Natural killer cell (primary cell): ENCODE measurements around the gene CHID1. TPM values are rescaled to one million over a fixed set of nuclear protein-coding genes. Genes with fewer than 3 reads are reported as not detected.

Experiments
- ATAC-seq, 3 donors: fragments of 150-1000 bp in 2 of 3; fragments of 200-7000 bp in 1 of 3; cut with Tn5 transposase; 1 replicate in 1 of 3; 2 replicates in 2 of 3; pipeline ENCODE4 v1.10.0; 2021; ENCODE audit warnings: mild to moderate bottlenecking in 2 of 3, moderate library complexity in 2 of 3
- DNase-seq, 2 donors: peaks; one replicate each; pipeline versions ENCODE4 v3.0.0 to v3.0.0-alpha.2; 2013 to 2021; ENCODE audit warnings: mixed read lengths in 1 of 2
- H3K27ac ChIP-seq: one replicate; pipeline ENCODE4 v1.5.1; 2013; ENCODE audit warnings: mild to moderate bottlenecking, low read length
- H3K27me3 ChIP-seq: one replicate; pipeline ENCODE4 v1.6.1; 2013; ENCODE audit warnings: low read length; ENCODE audit not compliant: control insufficient read depth, insufficient read depth
- H3K36me3 ChIP-seq: one replicate; pipeline ENCODE4 v1.6.1; 2013; ENCODE audit warnings: low read length; ENCODE audit not compliant: control insufficient read depth, insufficient read depth
- H3K4me1 ChIP-seq: one replicate; pipeline ENCODE4 v1.6.1; 2013; ENCODE audit warnings: low read length; ENCODE audit not compliant: control insufficient read depth, insufficient read depth
- H3K4me3 ChIP-seq: one replicate; pipeline ENCODE4 v1.5.1; 2013; ENCODE audit warnings: low read length
- H3K9me3 ChIP-seq: one replicate; pipeline ENCODE4 v1.6.1; 2013; ENCODE audit warnings: low read length; ENCODE audit not compliant: control insufficient read depth, insufficient read depth
- H3K27ac Mint-ChIP-seq, 2 donors: one replicate each; pipeline ENCODE4 v1.8.0; 2022; ENCODE audit warnings: mild to moderate bottlenecking in 2 of 2, mixed read lengths in 2 of 2, moderate library complexity in 1 of 2
- H3K27me3 Mint-ChIP-seq, 2 donors: one replicate each; pipeline ENCODE4 v1.8.0; 2022; ENCODE audit warnings: low read depth in 2 of 2, mixed read lengths in 2 of 2
- H3K36me3 Mint-ChIP-seq: one replicate; pipeline ENCODE4 v1.8.0; 2022; ENCODE audit warnings: mixed read lengths
- H3K4me1 Mint-ChIP-seq, 2 donors: one replicate each; pipeline ENCODE4 v1.8.0; 2022; ENCODE audit warnings: mixed read lengths in 2 of 2
- H3K4me3 Mint-ChIP-seq: one replicate; pipeline ENCODE4 v1.8.0; 2022; ENCODE audit warnings: mild to moderate bottlenecking, moderate library complexity, mixed read lengths
- H3K9me3 Mint-ChIP-seq, 2 donors: one replicate each; pipeline ENCODE4 v1.8.0; 2022; ENCODE audit warnings: mixed read lengths in 2 of 2
- CTCF ChIP-seq: fragments of 200-600 bp; IDR thresholded peaks from one replicate; pipeline ENCODE4 v1.8.0; 2022; ENCODE audit warnings: antibody characterized with exemption
- WGBS: methylation state at CpG from one replicate; pipeline ENCODE4 v1.1.7; 2013; ENCODE audit warnings: missing lambda C conversion rate; ENCODE audit not compliant: insufficient coverage; 5-methylcytosine and 5-hydroxymethylcytosine counted together
- intact Hi-C: fragments of 100-400 bp; cut with micrococcal nuclease; formaldehyde crosslinking; loops from one replicate; pipeline ENCODE4 v1.14.2; 2022
- total RNA-seq, 4 donors: library from RNA; stranded (reverse); fragments of 120-200 nt in 1 of 4; gene quantifications; one replicate each; pipeline versions ENCODE4 v1.2.3 to v1.2.4, GENCODE V29; 2013 to 2022

Gene CHID1
- total RNA-seq, 3 donors from 2014 or later (not counting 1 experiment from before 2014, with no cell fraction given), result 32.6 to 40.3 (median 33.2) TPM

GRCh38 chr11:942823-943222 is 32.2 kb upstream of the CHID1 start:
- no peaks in the 10 kb centered on the region for H3K27me3 ChIP-seq
- Mint-ChIP-seq H3K4me3 (no peak overlapping the region), H3K4me1 (peaks cover 55 to 62% of the 10 kb centered on the region in 2 donors), H3K36me3 (peaks cover 8% of the 10 kb centered on the region), H3K9me3 (no peaks in the 10 kb centered on the region), H3K27ac (peak overlapping the region in 1 of 2 donors; percentile 16), H3K27me3 (no peaks in the 10 kb centered on the region)
- DNase-seq (no peak), ATAC-seq (no peak)
- H3K4me3 ChIP-seq, result no peak overlapping the region
- no peak for TF ChIP-seq CTCF
- peaks cover 5% of the 10 kb centered on the region for H3K4me1 ChIP-seq
- 91% methylated on average over 9 of the region's 9 CpGs for WGBS
- H3K27ac ChIP-seq, result no peak overlapping the region
- H3K9me3 ChIP-seq, result no peaks in the 10 kb centered on the region
- intact Hi-C loops, result loop anchor here (10.0 kb wide), 1 partner anchor 72 kb away; no protein-coding TSS in a partner anchor
- H3K36me3 ChIP-seq, result peaks cover 11% of the 10 kb centered on the region

GRCh38 chr11:940496-941135 is 30.0 kb upstream of the CHID1 start:
- Histone ChIP-seq H3K27ac (no peak overlapping the region), H3K4me3 (no peak overlapping the region), H3K9me3 (no peaks in the 10 kb centered on the region), H3K27me3 (no peaks in the 10 kb centered on the region), H3K4me1 (peaks cover 10% of the 10 kb centered on the region), H3K36me3 (peaks cover 8% of the 10 kb centered on the region)
- Mint-ChIP-seq H3K27me3 (no peaks in the 10 kb centered on the region), H3K36me3 (peaks cover 8% of the 10 kb centered on the region), H3K4me1 (peaks cover 56 to 63% of the 10 kb centered on the region in 2 donors), H3K27ac (peak overlapping the region; percentile 33 to 74), H3K9me3 (no peaks in the 10 kb centered on the region), H3K4me3 (peak overlapping the region; percentile 52)
- 66% methylated on average over 11 of the region's 11 CpGs for WGBS
- TF ChIP-seq CTCF, result no peak
- intact Hi-C loops, result loop anchor here (10.0 kb wide), 1 partner anchor 74 kb away; no protein-coding TSS in a partner anchor
- no peak for DNase-seq
- ATAC-seq, result peak in 1 of 3 donors; percentile 15

GRCh38 chr11:937841-938261 is 27.2 kb upstream of the CHID1 start:
- no peak overlapping the region for H3K4me3 ChIP-seq
- H3K36me3 ChIP-seq, result no peaks in the 10 kb centered on the region
- H3K27me3 Mint-ChIP-seq, result no peaks in the 10 kb centered on the region
- ATAC-seq (no peak), DNase-seq (no peak)
- no peaks in the 10 kb centered on the region for H3K9me3 ChIP-seq
- 85% methylated on average over 10 of the region's 10 CpGs for WGBS
- H3K4me3 Mint-ChIP-seq, result no peak overlapping the region
- no peaks in the 10 kb centered on the region for H3K27me3 ChIP-seq
- H3K36me3 Mint-ChIP-seq, result no peaks in the 10 kb centered on the region
- peak overlapping the region in 1 of 2 donors; percentile 56 for H3K27ac Mint-ChIP-seq
- H3K4me1 Mint-ChIP-seq, result peaks cover 45 to 54% of the 10 kb centered on the region in 2 donors
- H3K27ac ChIP-seq, result no peak overlapping the region
- intact Hi-C loops, result no loop called here
- TF ChIP-seq CTCF, result no peak
- no peaks in the 10 kb centered on the region for H3K9me3 Mint-ChIP-seq
- H3K4me1 ChIP-seq, result peaks cover 15% of the 10 kb centered on the region

- TF ChIP-seq CTCF, result no peak
- H3K27ac ChIP-seq, result no peak overlapping the region
- H3K9me3 ChIP-seq, result no peaks in the 10 kb centered on the region
- Mint-ChIP-seq H3K4me3 (no peak overlapping the region), H3K36me3 (no peaks in the 10 kb centered on the region), H3K27ac (no peak overlapping the region), H3K27me3 (no peaks in the 10 kb centered on the region), H3K9me3 (no peaks in the 10 kb centered on the region), H3K4me1 (peaks cover 42 to 52% of the 10 kb centered on the region in 2 donors)
- no peaks in the 10 kb centered on the region for H3K27me3 ChIP-seq
- intact Hi-C loops, result no loop called here
- H3K36me3 ChIP-seq, result no peaks in the 10 kb centered on the region
- H3K4me1 ChIP-seq, result peaks cover 18% of the 10 kb centered on the region
- no peak overlapping the region for H3K4me3 ChIP-seq
- DNase-seq, result no peak
- no peak for ATAC-seq
- WGBS, result 80% methylated on average over 3 of the region's 3 CpGs
Observed at GRCh38 chr11:936199-936598, 25.6 kb upstream of the CHID1 start.
